ENCODE results near the gene FDXR. TPM values are rescaled to one million over a fixed set of nuclear protein-coding genes. Genes with fewer than 3 reads are reported as not detected.
A peak's percentile ranks its signal among the peaks of the same experiment; 100 is the strongest.

FDXR gene
- total and polyA plus RNA-seq, 12 donors: 159 to 835 (median 444) TPM

DNA sequence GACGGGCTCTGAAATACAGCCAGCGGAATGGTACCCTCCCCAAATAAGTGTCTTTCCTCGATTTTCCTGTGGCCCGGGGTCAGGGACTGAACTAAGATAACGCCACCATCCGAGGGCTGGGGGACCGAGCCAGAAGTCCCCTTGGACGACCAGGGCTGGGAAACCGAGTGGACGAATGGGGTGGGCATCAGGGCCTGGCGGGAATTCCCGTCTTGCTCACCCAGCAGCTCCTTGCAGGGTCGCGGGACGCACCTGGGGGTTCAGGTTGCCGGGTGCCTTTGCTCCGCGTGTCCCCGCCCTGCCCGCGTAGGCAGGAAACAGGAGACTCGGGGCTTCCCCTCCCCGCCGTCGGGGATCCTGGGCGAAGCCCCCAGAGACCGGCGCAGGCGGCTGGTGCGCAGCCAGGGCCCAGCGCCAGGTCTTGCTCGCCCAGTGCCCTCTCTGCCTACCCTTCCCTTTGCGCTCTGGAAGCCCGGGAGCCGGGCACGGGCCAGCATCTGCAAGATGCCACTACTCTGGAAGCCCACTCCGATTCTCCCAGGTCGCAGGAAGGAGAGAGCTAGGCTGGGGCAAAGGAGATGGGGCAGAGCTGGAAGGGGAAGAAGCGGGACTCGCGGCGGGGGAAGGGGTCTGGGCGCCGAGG is 12.4 kb downstream of the FDXR start:
- no peak overlapping the region for H3K27ac ChIP-seq
- H3K36me3 ChIP-seq (replicated peaks in 1 of 2): peaks cover 0 to 9% of the 10 kb centered on the region in 2 donors
- no peaks in the 10 kb centered on the region for H3K9me3 ChIP-seq (replicated peaks in 1 of 3)
- intact Hi-C loops (cut with DNase I): loop anchor here (5.0 kb wide), 3 partner anchors 68 to 118 kb away; partner anchors contain the start of gene NHERF1 (in 1 of the 2)
- peak in 1 of 7 donors; percentile 40 for DNase-seq
- WGBS, 4 donors: 19 to 26% (median 24%) methylated on average over 19 to 44 of the region's 44 CpGs
- no peaks in the 10 kb centered on the region for H3K27me3 ChIP-seq
- H3K4me3 ChIP-seq: peak overlapping the region in 1 of 4 donors; percentile 35
- TF ChIP-seq, protein P1, sequence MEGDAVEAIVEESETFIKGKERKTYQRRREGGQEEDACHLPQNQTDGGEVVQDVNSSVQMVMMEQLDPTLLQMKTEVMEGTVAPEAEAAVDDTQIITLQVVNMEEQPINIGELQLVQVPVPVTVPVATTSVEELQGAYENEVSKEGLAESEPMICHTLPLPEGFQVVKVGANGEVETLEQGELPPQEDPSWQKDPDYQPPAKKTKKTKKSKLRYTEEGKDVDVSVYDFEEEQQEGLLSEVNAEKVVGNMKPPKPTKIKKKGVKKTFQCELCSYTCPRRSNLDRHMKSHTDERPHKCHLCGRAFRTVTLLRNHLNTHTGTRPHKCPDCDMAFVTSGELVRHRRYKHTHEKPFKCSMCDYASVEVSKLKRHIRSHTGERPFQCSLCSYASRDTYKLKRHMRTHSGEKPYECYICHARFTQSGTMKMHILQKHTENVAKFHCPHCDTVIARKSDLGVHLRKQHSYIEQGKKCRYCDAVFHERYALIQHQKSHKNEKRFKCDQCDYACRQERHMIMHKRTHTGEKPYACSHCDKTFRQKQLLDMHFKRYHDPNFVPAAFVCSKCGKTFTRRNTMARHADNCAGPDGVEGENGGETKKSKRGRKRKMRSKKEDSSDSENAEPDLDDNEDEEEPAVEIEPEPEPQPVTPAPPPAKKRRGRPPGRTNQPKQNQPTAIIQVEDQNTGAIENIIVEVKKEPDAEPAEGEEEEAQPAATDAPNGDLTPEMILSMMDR (IDR thresholded peaks at IDR 0.05): no peak
- TF ChIP-seq POLR2A (IDR thresholded peaks at IDR 0.05): no peak
- H3K4me1 ChIP-seq (replicated peaks in 1 of 2): peaks cover 6 to 35% of the 10 kb centered on the region in 2 donors

DNA sequence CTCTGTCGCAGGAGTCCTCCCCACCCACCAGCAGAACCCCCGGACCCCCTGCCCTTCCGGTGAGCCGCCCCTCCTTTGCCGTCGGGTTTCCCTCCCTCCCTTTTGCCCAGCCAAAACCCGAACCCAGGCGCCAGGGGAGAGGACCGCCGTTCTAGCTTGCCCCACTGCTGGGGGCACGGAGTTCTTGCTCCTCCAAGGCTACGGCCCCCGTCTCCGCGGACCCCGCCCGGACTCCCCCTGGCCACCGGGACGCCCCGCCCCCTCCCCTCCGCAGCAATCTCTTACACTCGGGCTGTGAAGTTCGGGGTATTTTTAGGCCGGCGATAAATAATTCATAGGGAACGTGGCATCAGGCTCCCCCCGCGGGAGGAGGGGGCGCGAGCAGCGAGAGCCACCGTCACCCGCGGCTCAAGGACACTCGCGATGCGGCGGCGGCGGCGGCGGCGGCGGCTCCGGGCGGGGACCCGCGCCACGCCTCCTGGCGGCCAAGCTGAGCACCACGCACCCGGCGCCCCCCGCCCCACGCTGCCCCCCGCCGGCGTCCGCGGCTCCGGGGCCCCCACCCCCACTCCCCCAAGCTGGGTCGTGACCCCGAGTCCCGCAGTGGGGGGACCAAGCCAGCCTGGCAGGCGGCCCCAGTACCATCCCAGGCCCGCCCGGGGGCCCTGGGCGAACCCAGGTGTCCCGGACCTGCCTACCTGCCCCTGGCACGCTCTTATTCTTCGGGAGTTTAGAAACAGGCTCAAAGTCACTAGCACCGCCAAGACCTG is 13.2 kb downstream of the FDXR start, which contains the start of gene GRIN2C:
TSS of gene GRIN2C (minus strand) at position 427 of the 770 bp plus-strand sequence. CDS start 4,793 bp downstream, outside the sequence.
- TF ChIP-seq POLR2A (IDR thresholded peaks at IDR 0.05): no peak
- TF ChIP-seq, protein P1 (IDR thresholded peaks at IDR 0.05): peak in 2 of 6 experiments; percentile 48 to 49
- H3K4me3 ChIP-seq: peak within 1 kb of the TSS in 1 of 4 donors; percentile 35
- DNase-seq: peak in 4 of 7 donors; percentile 44 to 63 (median 52)
- peaks cover 6 to 28% of the 10 kb centered on the region in 2 donors for H3K4me1 ChIP-seq (replicated peaks in 1 of 2)
- 10 to 41% (median 19%) methylated on average over 7 to 72 of the region's 72 CpGs for WGBS, 4 donors
- H3K36me3 ChIP-seq (replicated peaks in 1 of 2): peaks cover 0 to 9% of the 10 kb centered on the region in 2 donors
- intact Hi-C loops (cut with DNase I): loop anchor here (5.0 kb wide), 3 partner anchors 67 to 117 kb away; partner anchors contain the start of gene NHERF1 (in 1 of the 2)
- H3K27me3 ChIP-seq: no peaks in the 10 kb centered on the region
- no peak within 1 kb of the TSS for H3K27ac ChIP-seq
- no peaks in the 10 kb centered on the region for H3K9me3 ChIP-seq (replicated peaks in 1 of 3)

DNA sequence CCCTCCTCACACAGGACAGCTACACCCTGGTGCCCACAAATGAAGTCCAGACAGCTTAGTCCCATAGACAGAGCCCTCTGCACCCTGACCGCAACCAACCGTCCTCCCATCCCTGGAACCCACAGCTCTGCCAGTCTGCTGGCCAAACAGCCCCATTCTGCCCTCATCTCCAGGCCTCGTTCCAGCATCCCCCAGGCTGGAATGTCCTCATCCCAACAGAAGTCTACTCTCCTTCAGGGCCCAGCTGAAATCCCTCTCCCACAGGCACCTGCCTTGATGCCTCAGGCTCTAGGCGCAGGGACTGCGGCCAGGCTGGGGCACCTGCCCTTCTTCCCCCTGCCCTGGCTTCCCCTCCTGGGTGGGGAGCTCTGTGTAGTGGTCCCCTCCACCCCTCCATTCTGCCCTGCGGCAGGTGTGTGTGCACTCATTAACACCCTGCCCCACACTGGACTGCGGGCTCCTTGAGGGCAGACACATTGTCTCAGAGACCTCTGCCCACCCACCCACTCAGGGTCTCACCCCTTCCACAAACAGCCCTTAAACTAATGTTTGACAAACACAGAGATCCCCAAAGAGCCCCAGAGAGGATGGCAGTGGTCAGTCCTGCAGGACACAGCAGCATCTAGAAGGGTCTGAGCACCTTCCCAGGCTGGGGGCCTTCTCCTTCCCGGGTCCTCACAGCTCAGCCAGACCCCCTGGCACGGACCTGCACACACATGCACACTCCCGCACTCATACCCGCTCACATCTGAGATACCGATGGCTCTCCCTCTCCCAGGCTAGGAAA is 13.9 kb downstream of the FDXR start:
- WGBS, 4 donors: 66 to 72% (median 70%) methylated on average over 7 to 12 of the region's 12 CpGs
- H3K27me3 ChIP-seq: no peaks in the 10 kb centered on the region

More for the DNA sequence above, 13.9 kb downstream of the FDXR start:
- peaks cover 6 to 25% of the 10 kb centered on the region in 2 donors for H3K4me1 ChIP-seq (replicated peaks in 1 of 2)
- H3K36me3 ChIP-seq (replicated peaks in 1 of 2): peaks cover 0 to 2% of the 10 kb centered on the region in 2 donors
- no peak overlapping the region for H3K27ac ChIP-seq
- no peak overlapping the region for H3K4me3 ChIP-seq
- H3K9me3 ChIP-seq (replicated peaks in 1 of 3): no peaks in the 10 kb centered on the region
- intact Hi-C loops (cut with DNase I): no loop called here
- DNase-seq: no peak
- TF ChIP-seq, protein P1 (IDR thresholded peaks at IDR 0.05): no peak
- TF ChIP-seq POLR2A (IDR thresholded peaks at IDR 0.05): no peak

Data from adrenal gland (tissue), 12 donors.